ENCODE results near the gene RHOD. TPM values are rescaled to one million over a fixed set of nuclear protein-coding genes. Genes with fewer than 3 reads are reported as not detected.

Gene RHOD
- polyA plus RNA-seq, 1 donor (not counting 4 experiments of a cell fraction or from before 2014, with no cell fraction given): 119 TPM

DNA sequence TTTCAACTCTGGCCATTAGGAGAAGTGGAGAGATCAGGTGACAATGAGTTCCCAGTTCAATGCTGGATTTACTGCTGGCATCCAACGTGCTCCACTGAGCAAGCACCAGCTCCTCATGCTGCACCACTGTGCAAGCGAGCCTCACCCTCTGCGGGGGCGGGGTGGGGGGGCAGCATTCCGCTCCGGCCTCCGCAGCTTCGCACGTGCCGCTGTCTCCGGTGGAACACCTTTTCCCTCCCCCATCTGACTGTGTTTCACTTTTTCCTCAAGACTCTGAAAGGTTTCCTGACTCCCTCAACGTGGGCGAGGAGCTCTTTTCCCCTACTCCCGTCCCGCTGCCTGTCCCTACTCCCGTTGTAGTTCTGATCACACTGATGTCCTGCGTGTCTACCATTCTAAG is 835 bp upstream of the RHOD start:
- Histone ChIP-seq H3K9ac (ENCODE audit: control insufficient read depth, extremely low read depth, insufficient read depth, low read length) (peak overlapping the region; percentile 81), H3K36me3 (ENCODE audit: control insufficient read depth in 2 of 2, extremely low read depth in 1 of 2, insufficient read depth in 2 of 2, low read length in 2 of 2) (peaks cover 0 to 8% of the 10 kb centered on the region in 2 experiments), H3K27ac (ENCODE audit: control insufficient read depth, insufficient read depth, low read length) (peak overlapping the region; percentile 99), H3K9me3 (ENCODE audit: control insufficient read depth, low read depth, low read length) (no peaks in the 10 kb centered on the region), H3K4me1 (ENCODE audit: control insufficient read depth, extremely low read depth, insufficient read depth, low read length) (peaks cover 55% of the 10 kb centered on the region), H3K79me2 (ENCODE audit: control insufficient read depth, insufficient read depth, low read length) (peaks cover 38% of the 10 kb centered on the region), H4K20me1 (ENCODE audit: control insufficient read depth, extremely low read depth, insufficient read depth, low read length) (no peaks in the 10 kb centered on the region), H3K4me2 (ENCODE audit: control insufficient read depth, extremely low read depth, insufficient read depth, low read depth, low read length) (peak overlapping the region; percentile 74), H3K27me3 (ENCODE audit: control insufficient read depth, extremely low read depth, insufficient read depth, low read length) (no peaks in the 10 kb centered on the region), H3K4me3 (ENCODE audit: control insufficient read depth in 2 of 3, extremely low read depth in 1 of 3, insufficient read depth in 2 of 3, low read depth in 1 of 3, low read length in 3 of 3) (peak overlapping the region; percentile 53 to 75 (median 63)), H2AFZ (ENCODE audit: control insufficient read depth, low read length) (peak overlapping the region; percentile 40), H3K9me1 (ENCODE audit: control insufficient read depth, extremely low read depth, insufficient read depth, low read length) (no peaks in the 10 kb centered on the region)
- dilution Hi-C loops (cut with MboI; ENCODE audit: extremely low pct_ligation_motif_present, low sequenced_read_pairs): no loop called here
- TF ChIP-seq EZH2 (IDR thresholded peaks at IDR 0.05; ENCODE audit: low read length): no peak
- TF ChIP-seq, protein P1, sequence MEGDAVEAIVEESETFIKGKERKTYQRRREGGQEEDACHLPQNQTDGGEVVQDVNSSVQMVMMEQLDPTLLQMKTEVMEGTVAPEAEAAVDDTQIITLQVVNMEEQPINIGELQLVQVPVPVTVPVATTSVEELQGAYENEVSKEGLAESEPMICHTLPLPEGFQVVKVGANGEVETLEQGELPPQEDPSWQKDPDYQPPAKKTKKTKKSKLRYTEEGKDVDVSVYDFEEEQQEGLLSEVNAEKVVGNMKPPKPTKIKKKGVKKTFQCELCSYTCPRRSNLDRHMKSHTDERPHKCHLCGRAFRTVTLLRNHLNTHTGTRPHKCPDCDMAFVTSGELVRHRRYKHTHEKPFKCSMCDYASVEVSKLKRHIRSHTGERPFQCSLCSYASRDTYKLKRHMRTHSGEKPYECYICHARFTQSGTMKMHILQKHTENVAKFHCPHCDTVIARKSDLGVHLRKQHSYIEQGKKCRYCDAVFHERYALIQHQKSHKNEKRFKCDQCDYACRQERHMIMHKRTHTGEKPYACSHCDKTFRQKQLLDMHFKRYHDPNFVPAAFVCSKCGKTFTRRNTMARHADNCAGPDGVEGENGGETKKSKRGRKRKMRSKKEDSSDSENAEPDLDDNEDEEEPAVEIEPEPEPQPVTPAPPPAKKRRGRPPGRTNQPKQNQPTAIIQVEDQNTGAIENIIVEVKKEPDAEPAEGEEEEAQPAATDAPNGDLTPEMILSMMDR (optimal IDR thresholded peaks at IDR 0.05 in 1 of 3, IDR thresholded peaks at IDR 0.05 in 1 of 3, conservative IDR thresholded peaks at IDR 0.05 in 1 of 3; ENCODE audit: extremely low read depth in 1 of 3, insufficient read depth in 2 of 3, low read length in 3 of 3): no peak
- FAIRE-seq: peak; percentile 75
- no peak for DNase-seq (ENCODE audit: low read depth, low spot score)

DNA sequence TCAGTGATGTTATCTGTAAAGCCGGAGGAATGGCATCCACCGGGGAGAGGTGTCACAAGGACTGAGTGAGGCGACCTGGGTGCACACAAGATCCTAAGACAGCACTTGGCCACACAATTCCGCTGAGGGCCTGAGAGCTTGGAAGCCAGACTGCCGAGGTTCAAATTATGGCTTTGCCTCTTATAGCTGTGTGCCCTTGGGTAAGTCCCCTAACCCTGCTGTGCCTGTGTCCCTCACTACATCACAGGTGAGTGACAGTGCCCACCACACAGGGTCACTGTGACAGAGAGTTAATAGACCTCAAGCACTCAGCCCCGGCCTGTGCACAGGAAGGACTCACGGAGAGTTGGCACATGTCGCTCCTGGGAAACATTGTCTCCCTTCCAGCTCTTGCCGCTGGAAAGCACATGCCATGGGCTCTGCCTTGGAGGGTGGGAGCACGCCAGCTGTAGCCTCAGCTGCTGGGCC is 592 bp downstream of the RHOD start:
- H3K27ac ChIP-seq (ENCODE audit: control insufficient read depth, insufficient read depth, low read length): peak overlapping the region; percentile 99
- TF ChIP-seq, protein P1 (optimal IDR thresholded peaks at IDR 0.05 in 1 of 3, IDR thresholded peaks at IDR 0.05 in 1 of 3, conservative IDR thresholded peaks at IDR 0.05 in 1 of 3; ENCODE audit: extremely low read depth in 1 of 3, insufficient read depth in 2 of 3, low read length in 3 of 3): no peak
- no peaks in the 10 kb centered on the region for H4K20me1 ChIP-seq (ENCODE audit: control insufficient read depth, extremely low read depth, insufficient read depth, low read length)
- peaks cover 0 to 8% of the 10 kb centered on the region in 2 experiments for H3K36me3 ChIP-seq (ENCODE audit: control insufficient read depth in 2 of 2, extremely low read depth in 1 of 2, insufficient read depth in 2 of 2, low read length in 2 of 2)
- H2AFZ ChIP-seq (ENCODE audit: control insufficient read depth, low read length): peak overlapping the region; percentile 54
- peak overlapping the region; percentile 74 for H3K4me2 ChIP-seq (ENCODE audit: control insufficient read depth, extremely low read depth, insufficient read depth, low read depth, low read length)
- H3K4me1 ChIP-seq (ENCODE audit: control insufficient read depth, extremely low read depth, insufficient read depth, low read length): peaks cover 60% of the 10 kb centered on the region
- H3K9me3 ChIP-seq (ENCODE audit: control insufficient read depth, low read depth, low read length): no peaks in the 10 kb centered on the region
- peak; percentile 60 for FAIRE-seq
- no peaks in the 10 kb centered on the region for H3K27me3 ChIP-seq (ENCODE audit: control insufficient read depth, extremely low read depth, insufficient read depth, low read length)
- dilution Hi-C loops (cut with MboI; ENCODE audit: extremely low pct_ligation_motif_present, low sequenced_read_pairs): no loop called here
- no peak for DNase-seq (ENCODE audit: low read depth, low spot score)
- peak overlapping the region; percentile 81 for H3K9ac ChIP-seq (ENCODE audit: control insufficient read depth, extremely low read depth, insufficient read depth, low read length)
- peaks cover 46% of the 10 kb centered on the region for H3K79me2 ChIP-seq (ENCODE audit: control insufficient read depth, insufficient read depth, low read length)
- no peaks in the 10 kb centered on the region for H3K9me1 ChIP-seq (ENCODE audit: control insufficient read depth, extremely low read depth, insufficient read depth, low read length)
- H3K4me3 ChIP-seq (ENCODE audit: control insufficient read depth in 2 of 3, extremely low read depth in 1 of 3, insufficient read depth in 2 of 3, low read depth in 1 of 3, low read length in 3 of 3): peak overlapping the region; percentile 53 to 75 (median 63)

Measured in keratinocyte (primary cell).